NCI-H345 treated with DMSO at 0.1 percent for 48 hours (cell line): ENCODE measurements around the gene GLYATL1.
"Not testable (repeated sequence)": the region's sequence is repeated elsewhere in the genome, so short reads cannot be mapped to it uniquely, and the experiment has no call there.

Experiments
- DNase-seq: peaks from one replicate; lab custom pipeline; 2025; ENCODE audit not compliant: unreplicated experiment; lab: John Stamatoyannopoulos, UW

GLYATL1 gene

DNA sequence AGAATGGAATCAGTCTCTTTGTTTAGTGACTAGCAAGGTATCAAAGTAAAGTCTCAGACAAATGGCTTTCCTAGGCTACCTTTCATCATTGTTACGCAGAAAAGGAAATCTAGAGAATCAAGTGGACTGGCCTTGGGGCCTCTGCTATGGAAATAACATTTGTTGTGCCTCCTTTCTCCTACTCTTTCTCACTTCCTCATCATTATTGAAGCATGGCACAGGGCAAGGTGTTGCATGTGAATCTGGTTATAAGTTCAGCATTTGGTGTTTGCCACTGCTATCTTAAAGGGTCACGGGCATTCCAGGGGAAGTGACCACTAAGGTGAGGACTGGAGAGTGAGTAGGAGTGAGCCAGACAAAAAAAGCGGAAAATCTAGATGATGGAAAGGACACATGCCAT lies 54.9 kb downstream of the GLYATL1 start:
- no peak for DNase-seq

DNA sequence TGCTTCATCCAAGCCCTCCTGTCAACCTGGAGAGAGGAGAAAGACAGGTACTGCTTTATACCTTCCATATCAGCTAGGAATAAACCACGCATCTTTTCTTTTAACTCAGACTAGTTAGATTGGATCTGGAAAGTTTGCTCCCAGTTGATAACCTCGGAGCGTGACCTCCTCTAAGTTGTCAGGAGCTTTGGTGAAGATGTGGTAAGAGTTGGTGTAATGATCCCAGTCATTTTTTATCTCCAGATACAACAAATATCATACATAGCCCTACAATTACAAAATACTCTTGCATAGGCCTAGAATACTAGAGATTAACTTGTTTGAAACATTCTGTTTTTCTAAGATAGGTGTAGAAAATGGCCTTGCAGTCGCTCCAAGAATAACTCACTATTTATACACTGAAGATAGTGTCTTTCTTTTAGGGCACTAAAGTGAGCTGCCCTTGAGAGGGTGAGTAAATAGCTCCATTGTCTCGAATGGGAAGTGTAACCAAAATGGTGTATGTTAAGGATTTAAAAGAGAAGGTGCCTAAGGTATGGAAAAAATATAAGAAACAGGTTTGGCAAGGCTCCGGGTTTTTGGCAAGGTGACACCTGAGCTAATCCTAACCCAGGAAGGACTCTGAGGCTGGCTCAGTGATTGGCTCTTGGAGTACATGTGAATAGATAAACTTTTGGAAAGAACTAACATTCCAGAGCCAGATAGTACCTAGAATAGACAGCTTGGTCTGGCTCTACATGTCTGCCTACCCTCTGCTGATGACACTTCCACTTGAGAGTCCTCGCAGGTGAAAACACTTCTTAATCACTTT lies 59.4 kb downstream of the GLYATL1 start:
- no peak for DNase-seq

DNA sequence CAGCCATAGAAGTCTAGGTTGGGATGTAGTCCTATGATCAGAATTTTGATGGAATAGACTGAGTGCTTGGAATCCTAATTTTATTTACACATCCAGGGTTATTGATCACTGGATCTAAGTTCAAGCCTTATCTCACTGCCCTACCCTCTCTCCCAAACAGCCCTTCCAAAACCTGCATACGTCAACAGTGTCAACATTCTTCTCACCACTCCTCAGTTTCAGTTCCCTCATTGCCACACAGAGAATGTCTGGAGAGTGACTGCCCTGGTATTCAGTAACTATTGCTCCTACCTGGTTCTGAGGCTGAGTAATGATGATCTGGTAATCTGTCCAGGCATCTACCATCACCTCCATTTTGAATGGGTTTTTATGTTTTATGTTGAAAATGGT lies 60.0 kb downstream of the GLYATL1 start:
- DNase-seq = no peak

DNA sequence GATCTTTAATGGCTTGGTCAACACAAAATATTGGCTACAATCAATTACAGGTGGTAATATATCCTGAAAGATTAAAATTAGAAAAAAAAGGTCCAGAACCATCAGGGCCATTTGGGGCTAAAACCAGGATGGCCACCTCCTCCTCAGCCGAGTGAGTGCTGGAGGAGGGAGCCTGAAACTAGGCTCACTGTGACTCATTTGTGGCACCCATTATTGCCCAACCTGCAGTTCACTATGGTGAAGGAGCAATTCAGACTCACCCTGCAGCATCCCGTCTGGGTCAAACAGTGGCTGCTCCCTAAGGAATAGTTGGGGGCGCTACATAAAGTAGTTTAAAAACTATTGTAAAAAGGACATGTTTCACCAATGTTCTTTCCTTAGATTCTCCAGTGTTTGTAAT lies 60.7 kb downstream of the GLYATL1 start:
- no peak for DNase-seq

DNA sequence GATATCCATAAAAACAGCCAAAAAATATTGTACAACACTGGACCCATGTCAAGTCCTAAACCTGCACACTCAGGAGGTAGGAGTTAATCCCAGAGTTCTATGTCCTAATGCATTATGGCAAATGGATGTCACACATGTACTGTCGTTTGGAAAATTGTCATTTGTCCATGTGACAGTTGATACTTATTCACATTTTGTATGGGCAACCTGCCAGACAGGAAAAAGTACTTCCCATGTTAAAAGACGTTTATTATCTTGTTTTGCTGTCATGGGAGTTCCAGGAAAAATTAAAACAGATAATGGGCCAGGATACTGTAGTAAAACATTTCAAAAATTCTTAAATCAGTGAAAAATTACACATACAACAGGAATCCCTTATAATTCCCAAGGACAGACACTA lies 62.7 kb downstream of the GLYATL1 start:
- DNase-seq = not testable (repeated sequence)
